Sciatic nerve (tissue), 2 donors: Measurements from ENCODE around the gene IL1RAPL2. TPM values are rescaled to one million over a fixed set of nuclear protein-coding genes. Genes with fewer than 3 reads are reported as not detected.
"Not testable (repeated sequence)": the region's sequence is repeated elsewhere in the genome, so short reads cannot be mapped to it uniquely, and the experiment has no call there.

Experiments
- ATAC-seq: fragments of 200-7000 bp; cut with Tn5 transposase; one replicate; pipeline ENCODE4 v1.9.1; 2020; ENCODE audit warnings: mild to moderate bottlenecking, moderate library complexity
- DNase-seq: peaks from one replicate; pipeline ENCODE4 v3.0.0-alpha.2; 2020; ENCODE audit warnings: low spot score
- intact Hi-C: fragments of 100-400 bp; cut with DNase I; formaldehyde crosslinking; loops from one replicate; pipeline ENCODE4 v1.14.2; 2022
- total RNA-seq: library from RNA; stranded (reverse); fragmentation: NEBNext Ultra II Directional; extraction: Animal tissue kit (Norgen Biotek cat#: 25700); gene quantifications from one replicate; pipeline ENCODE4 v1.2.1, GENCODE V29; 2021
- donor health status: DM: no; HTN: no; CAD: no.
- donor health status: DM: no; HTN: no; CAD: no.

The IL1RAPL2 gene
- total RNA-seq, 1 donor from 2014 or later: 0.94 TPM

DNA sequence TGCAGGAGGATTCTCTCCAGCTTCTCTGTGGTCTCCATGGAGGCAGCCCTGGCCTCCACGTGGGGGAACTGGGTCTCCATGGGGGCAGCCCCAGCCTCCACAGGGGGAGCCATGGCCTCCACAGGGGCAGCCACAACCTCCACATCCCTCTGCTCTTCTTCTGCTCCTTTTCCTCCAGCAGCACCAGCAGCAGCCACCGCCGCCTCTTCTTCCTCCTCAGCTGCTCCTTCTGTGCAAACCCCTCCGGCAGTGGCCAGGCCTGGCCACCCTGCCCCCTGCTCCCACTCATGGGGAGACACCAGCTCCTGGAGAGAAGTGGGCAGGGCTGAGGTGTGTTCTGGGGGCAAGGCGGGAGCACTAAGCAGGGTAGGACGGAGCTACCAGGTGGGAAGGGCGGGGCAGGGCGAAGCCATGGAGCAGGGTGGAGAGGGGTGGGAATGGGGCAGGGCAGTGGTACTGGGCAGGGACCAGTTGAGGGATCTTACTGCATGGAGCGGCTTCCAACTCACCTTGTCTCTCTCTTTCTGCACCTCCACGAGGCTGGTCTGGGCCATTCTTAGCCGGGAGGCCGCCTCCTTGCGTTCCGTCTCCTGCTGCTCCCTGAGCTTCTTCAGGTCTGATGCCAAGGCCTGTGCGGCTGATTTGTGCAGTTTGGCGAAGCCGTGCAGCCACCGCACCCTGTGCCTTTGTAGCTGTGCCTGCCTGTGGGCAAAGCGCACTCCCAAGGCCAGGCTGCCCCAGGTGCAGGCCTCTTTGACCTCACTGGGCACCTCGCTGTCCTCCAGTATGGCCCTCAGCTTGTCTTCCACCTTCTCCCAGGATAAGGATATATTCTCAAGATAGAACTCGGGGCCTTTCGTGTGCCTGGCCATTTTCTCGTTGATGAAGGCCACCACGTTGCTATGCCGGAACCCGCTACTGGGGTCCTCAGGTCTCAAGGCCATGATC is 653.7 kb downstream of the IL1RAPL2 start:
- no peak for ATAC-seq
- DNase-seq: no peak

DNA sequence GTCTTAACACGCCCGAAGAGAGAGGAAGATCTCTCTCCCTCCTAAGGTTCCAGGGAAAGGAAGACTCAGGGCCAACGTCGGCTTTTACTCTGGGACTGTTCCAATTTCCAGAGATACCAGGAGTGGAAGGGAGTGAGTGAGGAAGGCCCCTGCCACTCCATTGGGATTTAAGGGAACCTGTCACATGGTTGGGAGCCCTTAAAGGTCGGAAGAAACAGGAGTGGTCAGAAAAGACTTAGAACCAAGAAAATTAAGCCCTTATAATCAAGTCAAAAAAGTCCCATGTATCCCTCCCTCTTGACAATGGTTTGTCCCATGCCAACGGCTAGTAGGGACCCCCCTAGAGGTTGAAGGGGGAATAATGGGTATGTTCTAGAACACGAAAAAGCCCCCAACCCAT is 654.6 kb downstream of the IL1RAPL2 start, which contains the start of gene TEX13A:
Gene TEX13A (minus strand): TSS at position 59 of the 400 bp plus-strand sequence. CDS start 297 bp downstream, outside the sequence.
- intact Hi-C loops: no loop called here
- no peak for ATAC-seq

More for the DNA sequence above, 653.7 kb downstream of the IL1RAPL2 start:
- intact Hi-C loops: no loop called here

DNA sequence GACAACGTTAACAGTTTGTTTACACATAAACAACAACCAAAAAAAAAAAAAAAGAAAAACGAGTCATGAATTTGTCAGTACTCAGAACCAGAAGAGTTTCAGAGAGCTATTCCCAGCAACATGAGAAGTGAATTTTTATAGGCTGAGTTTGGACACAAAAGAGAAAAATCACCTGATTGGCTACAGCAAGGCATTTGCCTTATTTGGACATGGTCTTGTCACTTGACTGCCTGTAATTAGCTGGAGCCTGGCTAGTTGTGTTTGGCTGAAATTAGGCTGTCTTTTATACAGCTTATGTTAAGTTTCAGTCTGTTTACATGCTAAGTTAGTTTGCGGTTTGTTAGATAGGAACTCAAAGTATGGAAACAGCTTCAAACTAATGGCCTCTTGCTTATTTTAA is 655.4 kb downstream of the IL1RAPL2 start:
- ATAC-seq (no peak), DNase-seq (no peak)
- intact Hi-C loops: no loop called here

More for the DNA sequence above, 654.6 kb downstream of the IL1RAPL2 start, which contains the start of gene TEX13A:
- DNase-seq: no peak

DNA sequence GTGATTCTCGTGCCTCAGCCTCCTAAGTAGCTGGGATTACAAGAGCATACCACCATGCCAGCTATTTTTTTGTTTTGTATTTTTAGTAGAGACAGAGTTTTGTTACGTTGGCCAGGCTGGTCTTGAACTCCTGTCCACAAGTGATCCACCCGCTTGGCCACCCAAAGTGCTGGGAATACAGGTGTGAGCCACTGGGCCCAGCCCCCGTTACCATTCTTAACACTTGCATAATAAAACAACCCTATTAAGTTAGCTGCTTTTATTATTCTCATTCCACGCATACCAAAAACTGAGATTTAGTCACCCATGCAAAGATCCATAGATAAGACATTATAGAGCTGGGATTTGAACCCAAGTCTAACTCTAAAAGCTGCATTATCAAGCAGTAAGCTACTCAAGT is 660.5 kb downstream of the IL1RAPL2 start:
- DNase-seq (no peak), ATAC-seq (no peak)
- intact Hi-C loops: no loop called here

DNA sequence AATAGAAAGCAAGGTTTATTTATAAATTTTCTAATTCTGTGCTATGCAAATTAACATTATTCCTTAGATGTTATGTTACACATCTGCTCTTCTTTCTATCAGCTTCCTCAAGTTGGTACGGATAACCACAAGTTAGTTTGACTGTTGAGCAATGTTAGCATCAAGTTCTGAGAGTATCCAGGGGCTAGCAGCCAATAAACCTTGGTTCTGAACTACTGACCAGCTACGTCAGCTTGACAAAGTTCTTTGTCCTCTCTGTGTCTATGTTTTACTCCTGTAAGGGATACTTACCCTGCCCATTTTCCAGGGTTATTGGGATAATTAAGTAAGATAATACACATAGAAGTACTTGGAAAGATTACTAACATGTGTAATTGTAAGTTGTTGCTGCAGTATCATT is 662.6 kb downstream of the IL1RAPL2 start:
- intact Hi-C loops: no loop called here
- DNase-seq: no peak
- no peak for ATAC-seq

DNA sequence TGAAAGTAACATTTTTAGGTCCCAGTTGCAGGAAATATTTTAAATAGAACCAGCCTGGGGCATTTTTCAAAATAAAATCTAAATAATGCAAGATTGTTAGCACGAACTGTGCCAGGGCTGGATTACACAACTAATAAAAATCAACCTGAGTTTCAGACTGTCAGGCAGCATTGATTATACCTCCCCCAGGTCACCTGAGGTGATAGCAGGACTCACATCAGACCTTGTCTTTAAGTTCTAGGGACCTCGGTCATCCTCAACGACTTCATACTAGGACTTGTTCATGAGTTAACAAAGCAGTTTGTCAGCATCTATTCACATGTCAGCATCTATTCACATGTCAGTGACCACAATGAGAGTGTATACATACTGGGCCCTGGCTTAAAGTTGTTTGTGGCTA is 663.1 kb downstream of the IL1RAPL2 start:
- no peak for ATAC-seq
- no peak for DNase-seq
- intact Hi-C loops: no loop called here

DNA sequence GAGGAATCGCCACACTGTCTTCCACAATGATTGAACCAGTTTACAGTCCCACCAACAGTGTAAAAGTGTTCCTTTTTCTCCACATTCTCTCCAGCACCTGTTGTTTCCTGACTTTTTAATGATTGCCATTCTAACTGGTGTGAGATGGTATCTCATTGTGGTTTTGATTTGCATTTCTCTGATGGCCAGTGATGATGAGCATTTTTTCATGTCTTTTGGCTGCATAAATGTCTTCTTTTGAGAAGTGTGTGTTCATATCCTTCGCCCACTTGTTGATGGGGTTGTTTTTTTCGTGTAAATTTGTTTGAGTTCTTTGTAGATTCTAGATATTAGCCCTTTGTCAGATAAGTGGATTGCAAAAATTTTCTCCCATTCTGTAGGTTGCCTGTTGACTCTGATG is 671.4 kb downstream of the IL1RAPL2 start:
- intact Hi-C loops, ATAC-seq, DNase-seq: not testable (repeated sequence)

DNA sequence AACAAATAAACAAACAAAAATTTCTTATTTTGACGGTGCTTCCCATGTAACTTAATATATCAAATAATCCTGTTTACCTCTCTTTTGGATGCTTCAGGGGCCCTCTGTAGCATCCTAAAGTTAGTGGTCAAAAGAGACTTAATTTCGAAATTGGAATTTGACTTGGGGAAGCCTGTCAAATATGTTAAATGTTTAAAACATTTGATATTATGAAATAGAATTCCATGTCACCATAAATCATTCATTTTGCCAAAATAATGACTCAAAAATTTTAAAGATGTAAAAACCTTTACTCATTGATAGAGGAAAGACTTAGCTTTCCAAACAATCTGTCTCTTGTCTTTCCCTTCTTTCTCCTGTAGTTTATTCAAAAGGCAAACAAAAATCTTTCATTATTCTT is 675.1 kb downstream of the IL1RAPL2 start:
- ATAC-seq (no peak), DNase-seq (no peak)
- intact Hi-C loops: no loop called here

DNA sequence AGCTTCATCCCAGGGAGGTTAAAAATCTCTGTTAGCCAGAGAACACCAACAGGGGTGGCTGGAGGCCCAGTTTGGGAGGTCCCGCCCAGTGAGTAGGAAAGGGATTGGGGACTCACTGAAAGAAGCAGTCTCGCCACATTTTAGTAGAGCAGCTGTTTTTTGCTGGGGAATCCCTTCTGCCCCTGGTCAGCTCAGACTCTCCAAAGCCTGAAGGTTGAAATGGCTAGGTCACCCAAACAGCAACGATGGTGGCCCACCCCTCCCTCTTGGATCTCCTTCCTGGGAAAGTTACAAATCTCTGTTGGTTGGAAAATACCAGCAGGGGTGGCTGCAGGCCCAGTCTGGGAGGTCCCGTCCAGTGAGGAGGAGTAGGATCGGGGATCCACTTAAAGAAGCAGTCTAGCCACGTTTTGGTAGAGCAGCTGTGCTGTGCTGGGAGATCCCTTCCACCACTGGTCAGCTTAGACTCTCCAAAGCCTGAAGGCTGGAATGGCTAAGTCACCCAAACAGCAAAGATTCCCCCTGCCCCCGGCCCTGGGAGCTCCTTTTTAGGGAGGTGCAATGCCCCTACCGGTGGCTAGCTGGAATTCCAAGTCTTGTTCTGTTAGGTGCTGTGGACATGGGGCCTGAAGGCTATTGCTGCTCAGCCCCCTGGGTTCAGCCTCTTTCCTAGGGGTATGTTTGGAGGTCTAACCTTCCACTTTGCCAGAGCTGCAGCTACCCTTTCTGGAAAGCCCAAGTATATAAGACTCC is 694.5 kb downstream of the IL1RAPL2 start:
- no peak for DNase-seq
- peak; percentile 62 for ATAC-seq

DNA sequence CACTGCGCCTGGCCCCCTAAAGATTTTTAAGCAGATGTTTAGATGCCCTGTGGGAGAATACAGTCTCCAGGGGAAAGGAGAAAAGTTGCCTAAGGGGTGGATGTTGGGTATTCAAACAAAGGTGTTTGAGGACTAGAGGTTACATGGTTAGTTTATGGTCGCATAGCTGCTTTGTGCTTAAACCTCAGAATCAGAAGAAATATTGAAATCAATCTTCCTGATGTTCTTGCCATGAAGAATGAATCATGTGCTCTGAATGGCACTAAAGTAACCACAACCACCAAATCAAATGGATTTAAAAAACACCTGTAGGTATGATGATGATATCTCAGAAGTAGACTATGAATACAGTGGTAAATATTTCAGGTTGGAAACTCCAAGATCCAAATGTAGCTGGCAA is 697.2 kb downstream of the IL1RAPL2 start:
- intact Hi-C loops: no loop called here
- DNase-seq (no peak), ATAC-seq (no peak)

More for the DNA sequence above, 694.5 kb downstream of the IL1RAPL2 start:
- intact Hi-C loops: no loop called here

DNA sequence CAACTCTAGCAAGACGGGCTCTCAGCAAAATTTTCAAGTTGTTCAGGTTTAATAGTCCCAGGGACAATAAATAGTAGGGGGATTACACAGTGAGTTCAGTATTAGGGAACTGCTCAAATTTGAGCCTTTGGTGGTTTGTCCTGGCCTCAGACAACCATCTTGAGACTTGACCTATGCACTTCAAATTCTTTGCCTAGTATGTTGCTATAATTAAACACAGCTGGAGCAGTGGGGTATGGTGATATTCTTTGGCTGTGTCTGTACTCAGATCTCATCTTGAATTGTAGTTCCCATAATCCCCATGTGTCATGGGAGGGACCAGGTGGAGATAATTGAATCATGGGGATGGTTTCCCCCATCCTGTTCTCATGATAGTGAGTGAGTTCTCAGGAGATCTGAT is 697.8 kb downstream of the IL1RAPL2 start:
- no peak for DNase-seq
- peak; percentile 57 for ATAC-seq
- intact Hi-C loops: no loop called here

DNA sequence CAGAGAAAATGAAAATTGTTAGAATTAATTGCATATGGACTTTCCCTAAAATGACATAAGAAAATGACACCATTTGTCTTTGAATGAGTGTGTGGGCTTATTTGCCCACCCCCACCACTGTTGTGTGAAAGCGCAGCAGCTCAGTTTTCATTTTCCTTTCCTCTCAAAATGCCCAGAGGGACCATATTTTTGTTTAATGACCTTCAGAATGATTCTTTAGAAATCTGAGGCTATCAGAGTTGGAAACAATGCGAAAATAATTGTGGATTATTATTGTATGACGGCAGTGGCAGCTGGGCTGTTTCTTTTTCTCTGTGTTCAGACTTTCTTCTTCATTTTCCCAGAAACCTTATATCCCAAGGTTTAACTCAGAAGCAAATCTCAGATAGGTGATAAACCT is 699.1 kb downstream of the IL1RAPL2 start:
- no peak for ATAC-seq
- DNase-seq: no peak
- intact Hi-C loops: no loop called here

DNA sequence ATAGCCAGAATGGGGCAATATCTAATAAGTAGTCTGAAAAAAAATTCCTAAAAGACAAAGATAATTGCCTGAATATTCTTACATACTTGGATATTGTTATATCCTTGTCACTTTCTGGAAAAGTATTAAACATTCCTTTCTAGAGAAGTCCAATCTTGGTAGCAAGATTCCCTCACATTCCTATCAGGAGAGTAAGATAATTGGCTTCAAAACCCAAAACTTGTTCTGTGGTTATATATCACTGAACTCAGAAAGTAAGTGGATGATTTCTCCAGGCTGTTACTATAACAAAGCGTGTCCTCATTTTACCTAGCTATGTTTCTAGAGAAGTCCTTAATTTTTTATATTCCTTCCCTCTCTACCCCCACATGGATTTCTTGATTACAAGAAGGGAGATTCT is 700.5 kb downstream of the IL1RAPL2 start:
- DNase-seq: no peak
- intact Hi-C loops: no loop called here
- ATAC-seq: no peak

DNA sequence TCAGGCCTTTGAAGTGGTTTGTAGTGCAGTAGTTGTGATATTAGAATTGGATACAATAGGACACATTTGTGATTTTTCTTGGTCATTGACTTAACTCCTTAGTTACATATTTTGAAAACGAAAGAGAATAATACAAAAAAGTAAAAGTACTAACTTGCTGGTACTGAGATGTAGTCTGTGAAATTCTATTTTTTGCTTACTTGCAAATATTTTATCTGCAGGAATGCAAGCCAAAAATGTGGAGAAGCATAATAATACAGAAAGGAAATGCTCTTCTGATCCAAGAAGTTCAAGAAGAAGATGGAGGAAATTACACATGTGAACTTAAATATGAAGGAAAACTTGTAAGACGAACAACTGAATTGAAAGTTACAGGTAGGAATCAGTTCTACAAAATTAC is 701.2 kb downstream of the IL1RAPL2 start:
- intact Hi-C loops: no loop called here
- no peak for ATAC-seq
- DNase-seq: no peak

DNA sequence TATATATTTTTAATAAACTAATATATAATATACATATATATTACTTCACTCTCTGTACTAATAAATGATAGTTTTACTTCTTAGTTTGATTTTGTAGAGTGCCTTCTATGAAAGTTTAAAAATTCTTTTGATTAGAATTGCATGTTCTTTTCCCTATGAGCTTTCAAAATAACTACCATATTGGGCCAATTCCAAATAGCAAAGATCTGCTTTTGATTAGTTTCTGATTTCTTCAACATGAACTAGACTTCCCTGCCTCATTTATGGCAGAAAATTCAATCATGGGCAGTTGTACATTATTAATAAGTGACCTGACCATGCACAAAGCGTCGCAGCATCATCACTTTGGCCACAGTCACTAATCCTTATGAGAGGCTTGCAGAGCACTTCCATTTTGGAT is 703.4 kb downstream of the IL1RAPL2 start:
- ATAC-seq: no peak
- DNase-seq: no peak
- intact Hi-C loops: no loop called here

DNA sequence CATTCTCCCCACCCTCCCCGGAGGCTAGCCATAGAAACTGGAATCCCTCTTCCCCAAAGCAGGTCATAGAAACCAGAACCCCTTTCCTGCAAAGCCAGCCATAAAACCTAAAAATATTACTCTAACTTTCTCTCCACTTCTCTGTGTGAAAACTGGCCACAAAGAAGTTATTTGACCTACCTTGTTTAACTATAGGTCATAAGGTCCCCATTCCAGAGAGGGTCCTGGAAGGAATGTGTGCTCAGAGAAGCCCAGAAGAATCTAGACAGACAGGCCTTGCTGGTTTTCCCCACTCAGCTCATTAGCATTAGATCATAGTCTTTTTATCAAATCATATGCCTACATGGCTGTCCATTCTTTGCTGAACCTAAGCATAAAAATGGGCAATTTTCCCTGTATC is 707.3 kb downstream of the IL1RAPL2 start:
- ATAC-seq (no peak), DNase-seq (no peak)
- intact Hi-C loops: no loop called here

DNA sequence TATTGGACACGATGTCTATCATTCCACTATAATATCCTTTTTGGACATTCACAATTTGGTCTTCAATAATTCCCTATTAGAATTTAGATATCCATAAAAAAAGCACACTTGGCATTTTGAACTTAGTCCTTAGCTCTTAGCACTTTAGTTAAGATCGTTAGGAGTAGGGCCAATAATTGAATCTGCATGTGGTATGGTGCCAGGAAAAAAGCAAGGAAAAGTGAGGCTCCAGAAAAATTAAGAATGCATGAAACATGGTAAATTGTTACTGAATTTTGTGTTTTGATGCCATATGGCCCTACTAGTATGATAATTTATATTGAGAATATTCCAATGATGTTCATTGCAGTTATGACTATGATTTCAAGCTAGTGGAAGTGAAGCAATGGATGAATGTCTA is 708.1 kb downstream of the IL1RAPL2 start:
- DNase-seq (no peak), ATAC-seq (no peak)
- intact Hi-C loops: no loop called here

DNA sequence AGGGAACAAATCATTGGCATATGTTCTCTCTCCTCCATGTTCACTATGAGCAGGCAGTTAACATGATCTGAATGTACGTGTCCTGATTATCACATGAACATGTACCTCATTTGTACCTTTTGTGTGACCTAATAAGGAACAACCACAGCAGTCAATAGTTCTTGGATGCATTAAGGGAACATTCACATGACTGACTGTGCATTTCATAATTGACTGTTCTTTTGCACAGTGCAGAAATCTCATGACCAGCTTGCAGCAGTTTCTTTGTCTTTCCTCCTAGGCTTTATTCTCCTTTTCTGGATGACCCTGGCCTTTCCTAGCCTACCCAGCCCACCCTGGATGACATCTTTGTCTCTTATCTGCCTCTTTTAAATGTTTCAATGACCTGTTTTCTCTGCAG is 711.1 kb downstream of the IL1RAPL2 start:
- DNase-seq (no peak), ATAC-seq (no peak)
- intact Hi-C loops: no loop called here

DNA sequence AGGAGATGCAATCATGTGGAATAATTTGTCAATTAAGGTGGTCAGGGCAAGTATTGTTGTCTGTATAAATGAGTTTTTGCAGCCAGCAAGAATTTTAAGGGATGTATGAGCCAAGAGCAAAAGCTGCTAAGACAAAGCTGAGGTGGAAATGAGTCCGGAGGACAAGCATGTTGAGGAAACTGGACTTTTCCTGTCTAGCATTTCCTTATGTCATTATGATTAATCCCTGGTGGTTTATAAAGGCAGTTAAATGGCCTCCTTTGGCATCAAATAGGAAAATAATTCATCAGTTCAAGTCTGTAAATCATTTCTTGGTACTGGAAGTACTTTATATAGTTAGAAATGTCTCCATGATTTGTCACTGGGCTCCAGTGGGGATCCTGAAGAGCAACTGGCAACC is 716.1 kb downstream of the IL1RAPL2 start:
- intact Hi-C loops: no loop called here
- no peak for ATAC-seq
- no peak for DNase-seq

DNA sequence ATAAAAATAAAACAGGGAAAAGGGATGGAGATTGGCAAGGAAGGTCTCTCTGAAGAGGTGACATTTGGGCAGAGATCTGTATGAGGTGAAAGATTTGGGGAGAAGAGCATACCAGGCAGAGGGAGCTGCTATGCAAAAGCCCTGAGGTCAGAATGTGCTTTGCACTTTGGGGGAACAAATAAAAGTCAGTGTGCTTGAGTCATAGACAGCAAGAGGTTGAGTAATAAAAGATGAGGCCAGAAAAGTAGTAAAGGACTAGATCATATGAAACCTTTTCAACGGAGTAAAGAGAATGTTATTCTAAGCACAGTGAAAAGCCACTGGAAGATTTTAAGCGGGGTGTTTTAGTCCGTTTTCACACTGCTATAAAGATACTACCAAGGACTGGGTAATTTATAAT is 731.0 kb downstream of the IL1RAPL2 start:
- no peak for ATAC-seq
- intact Hi-C loops: no loop called here
- DNase-seq: no peak
